Smooth muscle cell (in vitro differentiated cells): Measurements from ENCODE around the gene UNC5C. TPM values are rescaled to one million over a fixed set of nuclear protein-coding genes. Genes with fewer than 3 reads are reported as not detected.
A peak's percentile ranks its signal among the peaks of the same experiment; 100 is the strongest.

Experiments
- DNase-seq: peaks from one replicate; lab custom pipeline; 2025; ENCODE audit not compliant: unreplicated experiment; lab: John Stamatoyannopoulos, UW
- H2AFZ ChIP-seq: fragments of 200-600 bp; sonication (generic); 2 replicates; pipeline ENCODE4 v1.6.0; 2016; ENCODE audit warnings: antibody characterized with exemption, low read depth, mild to moderate bottlenecking
- H3F3A ChIP-seq: fragments of 200-600 bp; sonication (generic); 2 replicates; pipeline ENCODE4 v1.6.0; 2017; ENCODE audit warnings: antibody characterized with exemption, low read depth
- H3K27ac ChIP-seq: fragments of 200-600 bp; sonication (generic); 2 replicates; pipeline ENCODE4 v1.5.1; 2016; ENCODE audit warnings: low read depth, mild to moderate bottlenecking
- H3K27me3 ChIP-seq: fragments of 200-600 bp; sonication (generic); 2 replicates; pipeline ENCODE4 v1.6.1; 2016; ENCODE audit warnings: low read depth, mild to moderate bottlenecking
- H3K36me3 ChIP-seq: fragments of 200-600 bp; sonication (generic); 2 replicates; pipeline ENCODE4 v1.5.1; 2016; ENCODE audit warnings: low read depth
- H3K4me1 ChIP-seq: fragments of 200-600 bp; sonication (generic); 2 replicates; pipeline ENCODE4 v1.5.1; 2016; ENCODE audit warnings: low read depth
- H3K4me2 ChIP-seq: fragments of 200-600 bp; sonication (generic); 2 replicates; pipeline ENCODE4 v1.6.0; 2016; ENCODE audit warnings: mild to moderate bottlenecking
- H3K4me3 ChIP-seq: fragments of 200-600 bp; sonication (generic); 2 replicates; pipeline ENCODE4 v1.5.1; 2016; ENCODE audit warnings: mild to moderate bottlenecking
- H3K79me2 ChIP-seq: fragments of 200-600 bp; sonication (generic); 2 replicates; pipeline ENCODE4 v1.6.0; 2016; ENCODE audit warnings: low read depth, mild to moderate bottlenecking
- H3K9ac ChIP-seq: fragments of 200-600 bp; sonication (generic); 2 replicates; pipeline ENCODE4 v1.6.0; 2016; ENCODE audit warnings: low read depth
- H3K9me3 ChIP-seq: fragments of 200-600 bp; sonication (generic); replicated peaks from 2 replicates; pipeline ENCODE4 v1.5.1; 2016; ENCODE audit warnings: low read depth
- H4K20me1 ChIP-seq: fragments of 200-600 bp; sonication (generic); 2 replicates; pipeline ENCODE4 v1.6.0; 2016; ENCODE audit warnings: low read depth
- CTCF ChIP-seq: fragments of 200-600 bp; sonication (generic); IDR thresholded peaks from 2 replicates; pipeline ENCODE4 v1.5.1; 2017; ENCODE audit warnings: borderline replicate concordance, mild to moderate bottlenecking, antibody characterized with exemption; ENCODE audit not compliant: insufficient read depth, poor library complexity, severe bottlenecking
- WGBS: methylation state at CpG from one replicate; pipeline ENCODE4 v1.1.7; 2016; ENCODE audit warnings: low lambda C conversion rate; 5-methylcytosine and 5-hydroxymethylcytosine counted together
- polyA plus RNA-seq: library from polyadenylated mRNA; unstranded; fragments of >200 nt; fragmentation: Nextera tagmentation; extraction: Ambion mirVana; gene quantifications from 2 replicates; pipeline ENCODE4 v1.2.1, GENCODE V29; 2016
- total RNA-seq: library from RNA; depleted of rRNA; stranded (reverse); fragments of >200 nt; gene quantifications from 2 replicates; pipeline ENCODE4 v1.2.3, GENCODE V29; 2014

UNC5C gene
- total and polyA plus RNA-seq, 2 experiments from 2014 or later: 2.0 to 15.6 TPM

GRCh38 chr4:95285797-95286196 lies 263.0 kb downstream of the UNC5C start:
- Histone ChIP-seq H3K4me2 (no peak overlapping the region), H4K20me1 (no peaks in the 10 kb centered on the region), H3K9me3 (no peaks in the 10 kb centered on the region), H3K36me3 (no peaks in the 10 kb centered on the region), H3F3A (no peaks in the 10 kb centered on the region), H3K9ac (no peak overlapping the region), H3K79me2 (no peaks in the 10 kb centered on the region), H3K27me3 (no peaks in the 10 kb centered on the region), H3K4me1 (no peaks in the 10 kb centered on the region), H3K4me3 (no peak overlapping the region), H2AFZ (no peak overlapping the region), H3K27ac (no peak overlapping the region)
- DNase-seq: no peak
- 97% methylated on average over 2 of the region's 2 CpGs for WGBS
- TF ChIP-seq CTCF: no peak

- TF ChIP-seq CTCF: no peak
- no peak for DNase-seq
Measured at GRCh38 chr4:95284655-95285054, 264.1 kb downstream of the UNC5C start.

GRCh38 chr4:95283320-95283719 lies 265.5 kb downstream of the UNC5C start:
- H4K20me1 ChIP-seq: no peaks in the 10 kb centered on the region
- no peaks in the 10 kb centered on the region for H3K9me3 ChIP-seq
- no peak for TF ChIP-seq CTCF
- H3K79me2 ChIP-seq: no peaks in the 10 kb centered on the region
- H3K27me3 ChIP-seq: no peaks in the 10 kb centered on the region
- no peaks in the 10 kb centered on the region for H3K36me3 ChIP-seq
- H3F3A ChIP-seq: no peaks in the 10 kb centered on the region
- no peak for DNase-seq
- H2AFZ ChIP-seq: peak overlapping the region; percentile 45
- H3K9ac ChIP-seq: no peak overlapping the region
- no peak overlapping the region for H3K27ac ChIP-seq
- no peaks in the 10 kb centered on the region for H3K4me1 ChIP-seq
- H3K4me3 ChIP-seq: peak overlapping the region; percentile 24
- WGBS: 37% methylated on average over 10 of the region's 10 CpGs
- peak overlapping the region; percentile 44 for H3K4me2 ChIP-seq

More at GRCh38 chr4:95284655-95285054, 264.1 kb downstream of the UNC5C start:
- no peak overlapping the region for H3K27ac ChIP-seq
- no peak overlapping the region for H2AFZ ChIP-seq
- no peak overlapping the region for H3K4me3 ChIP-seq
- no peaks in the 10 kb centered on the region for H3K27me3 ChIP-seq
- H3F3A ChIP-seq: no peaks in the 10 kb centered on the region
- 95% methylated on average over 1 of the region's 1 CpG for WGBS
- H4K20me1 ChIP-seq: no peaks in the 10 kb centered on the region
- no peaks in the 10 kb centered on the region for H3K9me3 ChIP-seq
- H3K9ac ChIP-seq: no peak overlapping the region
- no peaks in the 10 kb centered on the region for H3K36me3 ChIP-seq
- H3K4me1 ChIP-seq: no peaks in the 10 kb centered on the region
- H3K4me2 ChIP-seq: no peak overlapping the region
- H3K79me2 ChIP-seq: no peaks in the 10 kb centered on the region

GRCh38 chr4:95272797-95273196 lies 276.0 kb downstream of the UNC5C start:
- no peaks in the 10 kb centered on the region for H3K79me2 ChIP-seq
- no peak overlapping the region for H3K4me3 ChIP-seq
- H4K20me1 ChIP-seq: no peaks in the 10 kb centered on the region
- H3K9ac ChIP-seq: no peak overlapping the region
- H3K4me1 ChIP-seq: no peaks in the 10 kb centered on the region
- H3K27ac ChIP-seq: no peak overlapping the region
- no peak for DNase-seq
- TF ChIP-seq CTCF: no peak
- no peaks in the 10 kb centered on the region for H3F3A ChIP-seq
- no peak overlapping the region for H2AFZ ChIP-seq
- H3K9me3 ChIP-seq: no peaks in the 10 kb centered on the region
- no peaks in the 10 kb centered on the region for H3K36me3 ChIP-seq
- no peak overlapping the region for H3K4me2 ChIP-seq
- H3K27me3 ChIP-seq: no peaks in the 10 kb centered on the region
- 88% methylated on average over 3 of the region's 3 CpGs for WGBS
